Measurements from ENCODE around the gene ADIG. TPM values are rescaled to one million over a fixed set of nuclear protein-coding genes. Genes with fewer than 3 reads are reported as not detected.

Gene ADIG
- total RNA-seq, 5 donors from 2014 or later (not counting 1 experiment from before 2014, with no cell fraction given) = not detected

- no peaks in the 10 kb centered on the region for H3K9me3 ChIP-seq
- peaks cover 2 to 75% of the 10 kb centered on the region in 2 donors for H3K36me3 ChIP-seq (ENCODE audit: control insufficient read depth in 2 of 2, extremely low read depth in 1 of 2, insufficient read depth in 1 of 2, low read length in 1 of 2)
- ATAC-seq (replicated peaks in 1 of 4) = no peak
- no peak overlapping the region for H3K27ac ChIP-seq (ENCODE audit: low read length)
- H3K9me3 Mint-ChIP-seq = no peaks in the 10 kb centered on the region
- H3K4me3 ChIP-seq (ENCODE audit: control insufficient read depth in 1 of 2, extremely low read depth in 1 of 2, low read length in 1 of 2) = no peak overlapping the region
- no peaks in the 10 kb centered on the region for H3K27me3 Mint-ChIP-seq
- H3K36me3 Mint-ChIP-seq = peaks cover 54% of the 10 kb centered on the region
- no peaks in the 10 kb centered on the region for H3K27me3 ChIP-seq (replicated peaks in 1 of 2; ENCODE audit: control insufficient read depth in 2 of 2, extremely low read depth in 1 of 2, insufficient read depth in 2 of 2, low read length in 1 of 2)
- no peak for DNase-seq
- ChIA-PET CTCF (no interaction called here), POLR2A (no interaction called here)
- WGBS (ENCODE audit: insufficient coverage) = 100% methylated on average over 3 of the region's 6 CpGs
- H3K4me1 Mint-ChIP-seq = no peaks in the 10 kb centered on the region
- no peaks in the 10 kb centered on the region for H3K4me1 ChIP-seq (ENCODE audit: control insufficient read depth in 1 of 2, extremely low read depth in 1 of 2, insufficient read depth in 2 of 2, low read length in 2 of 2)
- no peak overlapping the region for H3K27ac Mint-ChIP-seq
- H3K4me3 Mint-ChIP-seq = no peak overlapping the region
Measured at GRCh38 chr20:38566036-38566598, 14.9 kb upstream of the ADIG start.

DNA sequence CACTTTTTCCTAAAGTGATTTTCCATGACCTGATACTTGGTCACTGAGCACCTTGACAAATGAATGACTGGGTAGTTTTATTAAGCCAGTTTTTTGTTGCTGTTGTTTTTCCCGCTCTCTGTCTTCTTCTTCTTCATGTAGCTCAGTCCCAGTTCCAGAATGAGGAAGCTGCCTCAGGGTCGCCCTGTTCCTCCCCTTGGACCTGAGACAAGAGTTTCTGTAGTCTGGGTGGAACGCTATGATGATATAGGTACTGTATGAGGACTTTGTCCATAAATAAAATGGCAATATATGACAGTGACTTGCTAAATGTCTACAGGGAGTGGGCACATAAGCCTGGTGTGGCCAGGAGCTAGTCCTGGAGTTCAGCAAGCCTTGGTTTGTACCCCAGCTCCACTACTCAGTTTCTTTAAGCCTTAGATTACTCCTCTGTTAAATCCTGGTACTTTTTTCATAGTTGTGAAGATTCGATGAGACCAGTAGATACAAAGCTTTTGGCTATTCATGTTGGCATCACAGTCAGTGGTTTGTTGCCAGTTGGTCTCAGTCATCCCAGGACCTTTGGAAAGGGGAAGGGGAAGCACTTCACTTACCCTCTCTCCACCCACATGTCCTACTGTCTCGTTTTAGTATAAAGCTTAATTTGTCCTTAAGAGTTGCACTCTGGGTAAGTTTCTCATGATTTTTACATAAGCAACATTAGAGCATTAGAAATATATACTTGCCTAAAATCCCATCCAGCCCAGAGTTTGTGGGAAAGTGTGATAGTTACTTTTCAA lies 11.1 kb upstream of the ADIG start:
- Histone ChIP-seq H3K4me3 (ENCODE audit: control insufficient read depth in 1 of 2, extremely low read depth in 1 of 2, low read length in 1 of 2) (no peak overlapping the region), H3K36me3 (ENCODE audit: control insufficient read depth in 2 of 2, extremely low read depth in 1 of 2, insufficient read depth in 1 of 2, low read length in 1 of 2) (peaks cover 0 to 74% of the 10 kb centered on the region in 2 donors), H3K27ac (ENCODE audit: low read length) (no peak overlapping the region), H3K27me3 (replicated peaks in 1 of 2; ENCODE audit: control insufficient read depth in 2 of 2, extremely low read depth in 1 of 2, insufficient read depth in 2 of 2, low read length in 1 of 2) (no peaks in the 10 kb centered on the region), H3K4me1 (ENCODE audit: control insufficient read depth in 1 of 2, extremely low read depth in 1 of 2, insufficient read depth in 2 of 2, low read length in 2 of 2) (no peaks in the 10 kb centered on the region), H3K9me3 (no peaks in the 10 kb centered on the region)
- 100% methylated on average over 1 of the region's 5 CpGs for WGBS (ENCODE audit: insufficient coverage)
- no peak overlapping the region for H3K27ac Mint-ChIP-seq
- ChIA-PET CTCF (interaction anchor here in 1 of 2 donors (0.6 kb wide), 1 partner anchor 86 kb away, joined by 3 read pairs; no protein-coding TSS in a partner anchor), POLR2A (no interaction called here)
- ATAC-seq (replicated peaks in 1 of 4) (no peak), DNase-seq (no peak)
- no peaks in the 10 kb centered on the region for H3K27me3 Mint-ChIP-seq
- no peak overlapping the region for H3K4me3 Mint-ChIP-seq
- peaks cover 60% of the 10 kb centered on the region for H3K36me3 Mint-ChIP-seq
- no peaks in the 10 kb centered on the region for H3K4me1 Mint-ChIP-seq
- no peaks in the 10 kb centered on the region for H3K9me3 Mint-ChIP-seq

GRCh38 chr20:38573413-38573812 lies 7.6 kb upstream of the ADIG start:
- H3K36me3 Mint-ChIP-seq = peaks cover 62% of the 10 kb centered on the region
- Histone ChIP-seq H3K4me3 (ENCODE audit: control insufficient read depth in 1 of 2, extremely low read depth in 1 of 2, low read length in 1 of 2) (no peak overlapping the region), H3K36me3 (ENCODE audit: control insufficient read depth in 2 of 2, extremely low read depth in 1 of 2, insufficient read depth in 1 of 2, low read length in 1 of 2) (peaks cover 0 to 66% of the 10 kb centered on the region in 2 donors), H3K4me1 (ENCODE audit: control insufficient read depth in 1 of 2, extremely low read depth in 1 of 2, insufficient read depth in 2 of 2, low read length in 2 of 2) (no peaks in the 10 kb centered on the region), H3K27ac (ENCODE audit: low read length) (no peak overlapping the region), H3K9me3 (no peaks in the 10 kb centered on the region), H3K27me3 (replicated peaks in 1 of 2; ENCODE audit: control insufficient read depth in 2 of 2, extremely low read depth in 1 of 2, insufficient read depth in 2 of 2, low read length in 1 of 2) (no peaks in the 10 kb centered on the region)
- no peak overlapping the region for H3K27ac Mint-ChIP-seq
- no peaks in the 10 kb centered on the region for H3K27me3 Mint-ChIP-seq
- DNase-seq (no peak), ATAC-seq (replicated peaks in 1 of 4) (no peak)
- CTCF ChIA-PET = interaction anchor here in 1 of 2 donors (0.6 kb wide), 1 partner anchor 127 kb away, joined by 3 read pairs; no protein-coding TSS in a partner anchor
- no peaks in the 10 kb centered on the region for H3K4me1 Mint-ChIP-seq
- H3K4me3 Mint-ChIP-seq = no peak overlapping the region
- no peaks in the 10 kb centered on the region for H3K9me3 Mint-ChIP-seq
- 100% methylated on average over 6 of the region's 7 CpGs for WGBS (ENCODE audit: insufficient coverage)
- POLR2A ChIA-PET = no interaction called here

- H3K4me1 Mint-ChIP-seq = no peaks in the 10 kb centered on the region
- Histone ChIP-seq H3K27ac (ENCODE audit: low read length) (no peak overlapping the region), H3K27me3 (replicated peaks in 1 of 2; ENCODE audit: control insufficient read depth in 2 of 2, extremely low read depth in 1 of 2, insufficient read depth in 2 of 2, low read length in 1 of 2) (peaks cover 0 to 10% of the 10 kb centered on the region in 2 experiments), H3K4me1 (ENCODE audit: control insufficient read depth in 1 of 2, extremely low read depth in 1 of 2, insufficient read depth in 2 of 2, low read length in 2 of 2) (no peaks in the 10 kb centered on the region), H3K4me3 (ENCODE audit: control insufficient read depth in 1 of 2, extremely low read depth in 1 of 2, low read length in 1 of 2) (no peak overlapping the region), H3K9me3 (no peaks in the 10 kb centered on the region), H3K36me3 (ENCODE audit: control insufficient read depth in 2 of 2, extremely low read depth in 1 of 2, insufficient read depth in 1 of 2, low read length in 1 of 2) (peaks cover 0 to 23% of the 10 kb centered on the region in 2 donors)
- ATAC-seq (replicated peaks in 1 of 4) (no peak), DNase-seq (no peak)
- peaks cover 23% of the 10 kb centered on the region for H3K36me3 Mint-ChIP-seq
- no peaks in the 10 kb centered on the region for H3K9me3 Mint-ChIP-seq
- H3K27me3 Mint-ChIP-seq = no peaks in the 10 kb centered on the region
- POLR2A ChIA-PET = no interaction called here
- 79% methylated on average over 3 of the region's 7 CpGs for WGBS (ENCODE audit: insufficient coverage)
- H3K27ac Mint-ChIP-seq = no peak overlapping the region
- CTCF ChIA-PET = no interaction called here
- no peak overlapping the region for H3K4me3 Mint-ChIP-seq
Measured at GRCh38 chr20:38579219-38579910, 1.6 kb upstream of the ADIG start.

- CTCF ChIA-PET = no interaction called here
- peaks cover 0 to 17% of the 10 kb centered on the region in 2 donors for H3K36me3 ChIP-seq (ENCODE audit: control insufficient read depth in 2 of 2, extremely low read depth in 1 of 2, insufficient read depth in 1 of 2, low read length in 1 of 2)
- H3K9me3 ChIP-seq = no peaks in the 10 kb centered on the region
- no peaks in the 10 kb centered on the region for H3K4me1 ChIP-seq (ENCODE audit: control insufficient read depth in 1 of 2, extremely low read depth in 1 of 2, insufficient read depth in 2 of 2, low read length in 2 of 2)
- no peak overlapping the region for H3K4me3 ChIP-seq (ENCODE audit: control insufficient read depth in 1 of 2, extremely low read depth in 1 of 2, low read length in 1 of 2)
- WGBS (ENCODE audit: insufficient coverage) = no CpG with 5 or more reads among the region's 4 CpGs
- no peak overlapping the region for H3K27ac ChIP-seq (ENCODE audit: low read length)
- Mint-ChIP-seq H3K4me1 (no peaks in the 10 kb centered on the region), H3K27ac (no peak overlapping the region), H3K27me3 (no peaks in the 10 kb centered on the region), H3K36me3 (peaks cover 17% of the 10 kb centered on the region), H3K4me3 (no peak overlapping the region), H3K9me3 (no peaks in the 10 kb centered on the region)
- H3K27me3 ChIP-seq (replicated peaks in 1 of 2; ENCODE audit: control insufficient read depth in 2 of 2, extremely low read depth in 1 of 2, insufficient read depth in 2 of 2, low read length in 1 of 2) = peaks cover 0 to 10% of the 10 kb centered on the region in 2 experiments
- ATAC-seq (replicated peaks in 1 of 4) (no peak), DNase-seq (no peak)
- POLR2A ChIA-PET = no interaction called here
Measured at GRCh38 chr20:38579921-38580320, 1.1 kb upstream of the ADIG start.

DNA sequence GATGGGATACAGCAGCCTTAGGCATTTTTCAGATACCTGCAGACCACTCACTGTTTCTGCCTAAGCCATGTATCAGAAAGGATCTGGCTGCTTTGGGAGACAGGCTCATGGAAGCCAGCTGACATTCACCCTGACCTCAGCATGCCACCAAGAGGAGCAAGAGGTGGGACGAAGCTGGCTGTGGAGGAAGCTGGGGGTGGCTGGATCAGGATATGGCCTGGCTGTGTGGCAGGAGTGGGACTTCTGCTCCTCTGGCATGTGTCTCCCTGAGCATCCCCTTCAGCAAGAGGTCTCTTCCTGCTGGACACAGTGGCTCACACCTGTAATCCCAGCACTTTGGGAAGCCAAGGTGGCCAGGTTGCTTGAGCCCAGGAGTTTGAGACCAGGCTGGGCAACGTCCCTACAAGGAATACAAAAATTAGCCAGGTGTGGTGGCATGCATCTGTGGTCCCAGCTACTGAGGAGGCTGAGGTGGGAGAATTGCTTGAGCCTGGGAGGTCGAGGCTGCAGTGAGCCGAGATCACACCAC lies 897 bp downstream of the ADIG start:
- no peak for ATAC-seq (replicated peaks in 1 of 4)
- no peaks in the 10 kb centered on the region for H3K4me1 ChIP-seq (ENCODE audit: control insufficient read depth in 1 of 2, extremely low read depth in 1 of 2, insufficient read depth in 2 of 2, low read length in 2 of 2)
- Mint-ChIP-seq H3K27me3 (peaks cover under 1 to 1% of the 10 kb centered on the region in 2 donors), H3K9me3 (no peaks in the 10 kb centered on the region), H3K27ac (no peak overlapping the region), H3K36me3 (peaks cover 2% of the 10 kb centered on the region), H3K4me1 (no peaks in the 10 kb centered on the region), H3K4me3 (no peak overlapping the region)
- 57% methylated on average over 4 of the region's 4 CpGs for WGBS (ENCODE audit: insufficient coverage)
- no peak overlapping the region for H3K4me3 ChIP-seq (ENCODE audit: control insufficient read depth in 1 of 2, extremely low read depth in 1 of 2, low read length in 1 of 2)
- H3K36me3 ChIP-seq (ENCODE audit: control insufficient read depth in 2 of 2, extremely low read depth in 1 of 2, insufficient read depth in 1 of 2, low read length in 1 of 2) = peaks cover 0 to 3% of the 10 kb centered on the region in 2 donors
- DNase-seq = no peak
- H3K27ac ChIP-seq (ENCODE audit: low read length) = no peak overlapping the region
- CTCF ChIA-PET = interaction anchor here in 1 of 2 donors (0.6 kb wide), 1 partner anchor 106 kb away, joined by 3 read pairs; no protein-coding TSS in a partner anchor
- POLR2A ChIA-PET = no interaction called here
- H3K27me3 ChIP-seq (replicated peaks in 1 of 2; ENCODE audit: control insufficient read depth in 2 of 2, extremely low read depth in 1 of 2, insufficient read depth in 2 of 2, low read length in 1 of 2) = peaks cover 0 to 16% of the 10 kb centered on the region in 2 experiments
- no peaks in the 10 kb centered on the region for H3K9me3 ChIP-seq
